ENCODE results near the gene GOLGA6C.

- TF ChIP-seq CTCF (conservative IDR thresholded peaks at IDR 0.05 in 1 of 2, IDR thresholded peaks at IDR 0.05 in 1 of 2; ENCODE audit: extremely low read depth in 1 of 2, insufficient read depth in 1 of 2, low read depth in 1 of 2, low read length in 2 of 2) (no peak), EZH2 (IDR thresholded peaks at IDR 0.05; ENCODE audit: borderline replicate concordance, low read length) (no peak)
Measured at GRCh38 chr15:75237316-75237982, 20.7 kb upstream of the GOLGA6C start.

Data from mammary epithelial cell (primary cell).